A673 (cell line): ENCODE results near the gene LIMCH1.

Source experiments
- EZH2 ChIP-seq: fragments of 200-600 bp; sonication (generic); IDR thresholded peaks from 2 replicates; pipeline ENCODE4 v1.6.1; 2017; ENCODE audit warnings: borderline replicate concordance, low read depth, mild to moderate bottlenecking, mixed read lengths, antibody characterized with exemption, low read length; ENCODE audit not compliant: poor library complexity, severe bottlenecking
- TF ChIP-seq, protein P1 (sequence below): fragments of 300-800, 200-600 bp; sonication (generic); conservative IDR thresholded peaks from 2 replicates; pipeline ENCODE4 v1.5.1; 2017; ENCODE audit warnings: low read depth, mild to moderate bottlenecking, antibody characterized with exemption, low read length, moderate library complexity, mixed read lengths

DNA sequence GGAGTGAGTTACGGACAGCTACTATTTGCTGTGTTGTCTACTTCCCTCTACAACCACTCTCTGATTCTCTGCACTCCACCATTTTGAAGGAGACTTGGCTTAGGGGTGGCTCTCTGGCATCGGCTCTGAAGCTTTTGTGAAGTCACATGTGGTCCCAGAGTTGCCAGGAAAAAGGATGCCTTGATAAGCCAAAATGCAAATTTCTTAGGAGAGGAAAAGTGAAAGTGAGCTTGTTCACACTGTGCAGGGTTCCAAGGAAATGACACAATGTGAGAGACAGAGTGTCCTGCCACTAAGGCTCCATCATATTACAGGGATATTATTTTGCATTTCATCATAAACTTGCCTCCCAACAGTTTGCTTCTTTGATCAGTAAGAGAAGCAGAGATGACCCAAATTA, 203.4 kb downstream of the LIMCH1 start:
- TF ChIP-seq EZH2, result no peak
- TF ChIP-seq, protein P1, sequence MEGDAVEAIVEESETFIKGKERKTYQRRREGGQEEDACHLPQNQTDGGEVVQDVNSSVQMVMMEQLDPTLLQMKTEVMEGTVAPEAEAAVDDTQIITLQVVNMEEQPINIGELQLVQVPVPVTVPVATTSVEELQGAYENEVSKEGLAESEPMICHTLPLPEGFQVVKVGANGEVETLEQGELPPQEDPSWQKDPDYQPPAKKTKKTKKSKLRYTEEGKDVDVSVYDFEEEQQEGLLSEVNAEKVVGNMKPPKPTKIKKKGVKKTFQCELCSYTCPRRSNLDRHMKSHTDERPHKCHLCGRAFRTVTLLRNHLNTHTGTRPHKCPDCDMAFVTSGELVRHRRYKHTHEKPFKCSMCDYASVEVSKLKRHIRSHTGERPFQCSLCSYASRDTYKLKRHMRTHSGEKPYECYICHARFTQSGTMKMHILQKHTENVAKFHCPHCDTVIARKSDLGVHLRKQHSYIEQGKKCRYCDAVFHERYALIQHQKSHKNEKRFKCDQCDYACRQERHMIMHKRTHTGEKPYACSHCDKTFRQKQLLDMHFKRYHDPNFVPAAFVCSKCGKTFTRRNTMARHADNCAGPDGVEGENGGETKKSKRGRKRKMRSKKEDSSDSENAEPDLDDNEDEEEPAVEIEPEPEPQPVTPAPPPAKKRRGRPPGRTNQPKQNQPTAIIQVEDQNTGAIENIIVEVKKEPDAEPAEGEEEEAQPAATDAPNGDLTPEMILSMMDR, result no peak
